Endothelial cell of umbilical vein (primary cell): ENCODE measurements around the gene CCM2. TPM values are rescaled to one million over a fixed set of nuclear protein-coding genes. Genes with fewer than 3 reads are reported as not detected.

ENCODE experiments used
- BruUV-seq: library from RNA; stranded (reverse); fragments of 400-500 nt; replicated peaks from 2 replicates; lab custom pipeline; 2021; lab: Mats Ljungman, UMichigan
- CTCF ChIA-PET: fragments of 300-600, 350-600 bp; sonication (Branson Sonifier 250); formaldehyde crosslinking; loops from one replicate; lab custom pipeline; 2021; ENCODE audit warnings: antibody characterized with exemption, inconsistent platforms; lab: Charles Lee
- POLR2A ChIA-PET: fragments of 300-600, 350-600 bp; sonication (Branson Sonifier 250); formaldehyde crosslinking; loops from one replicate; lab custom pipeline; 2021; ENCODE audit warnings: antibody characterized with exemption, inconsistent platforms; lab: Charles Lee
- DNase-seq: peaks from one replicate; pipeline ENCODE4 v3.0.0-alpha.2; 2011; ENCODE audit warnings: low read depth, low spot score
- FAIRE-seq: peaks from 2 replicates; lab custom pipeline; 2011; peaks lifted over from hg19 to GRCh38; lab: Jason Lieb, UNC
- H2AFZ ChIP-seq: 2 replicates; pipeline ENCODE4 v1.6.0; 2012; ENCODE audit warnings: low read depth, low read length, control low read depth, inconsistent platforms
- H3K27ac ChIP-seq: 2 replicates; pipeline ENCODE4 v1.5.1; 2011; ENCODE audit warnings: low read depth, mild to moderate bottlenecking, control low read depth, low read length, moderate library complexity; ENCODE audit not compliant: insufficient read depth
- H3K27me3 ChIP-seq, 2 experiments: 2 replicates each; pipeline versions ENCODE4 v1.6.0 to v1.6.1; 2011; ENCODE audit warnings: low read length in 2 of 2, mixed read lengths in 1 of 2; ENCODE audit not compliant: control insufficient read depth in 2 of 2, insufficient read depth in 2 of 2
- H3K36me3 ChIP-seq, 2 experiments: 2 replicates in 1 of 2; 3 replicates in 1 of 2; pipeline ENCODE4 v1.5.1; 2011; ENCODE audit warnings: low read length in 2 of 2, mild to moderate bottlenecking in 1 of 2, moderate library complexity in 1 of 2; ENCODE audit not compliant: control insufficient read depth in 2 of 2, insufficient read depth in 2 of 2; ENCODE audit errors: extremely low read depth in 1 of 2
- H3K4me1 ChIP-seq: 3 replicates; pipeline ENCODE4 v1.5.1; 2011; ENCODE audit warnings: mild to moderate bottlenecking, low read length; ENCODE audit not compliant: control insufficient read depth, insufficient read depth; ENCODE audit errors: extremely low read depth
- H3K4me2 ChIP-seq: 2 replicates; pipeline ENCODE4 v1.6.1; 2011; ENCODE audit warnings: low read length, control low read depth, mixed read lengths; ENCODE audit not compliant: insufficient read depth
- H3K4me3 ChIP-seq, 3 experiments: fragments of 200-600 bp in 1 of 3; sonication (generic), shearing (Covaris generic) in 1 of 3; replicated peaks in 1 of 3; 2 replicates each; pipeline ENCODE4 v1.5.1; 2011 to 2016; ENCODE audit warnings: control low read depth in 3 of 3, low read length in 3 of 3, mild to moderate bottlenecking in 2 of 3, inconsistent platforms in 1 of 3, low read depth in 1 of 3, moderate library complexity in 1 of 3; ENCODE audit not compliant: insufficient read depth in 1 of 3
- H3K79me2 ChIP-seq: 2 replicates; pipeline ENCODE4 v1.6.0; 2012; ENCODE audit warnings: low read length, inconsistent platforms; ENCODE audit not compliant: control insufficient read depth, insufficient read depth
- H3K9ac ChIP-seq: replicated peaks from 2 replicates; pipeline ENCODE3; 2011; ENCODE audit warnings: low read length, control low read depth; ENCODE audit not compliant: insufficient read depth; ENCODE audit errors: extremely low read depth
- H3K9me1 ChIP-seq: replicated peaks from 3 replicates; pipeline ENCODE4 v1.6.0; 2011; ENCODE audit warnings: mild to moderate bottlenecking, low read length; ENCODE audit not compliant: control insufficient read depth, insufficient read depth; ENCODE audit errors: extremely low read depth
- H3K9me3 ChIP-seq: replicated peaks from 2 replicates; pipeline ENCODE4 v1.5.1; 2012; ENCODE audit warnings: low read length, inconsistent platforms; ENCODE audit not compliant: control insufficient read depth, insufficient read depth
- H4K20me1 ChIP-seq: replicated peaks from 2 replicates; pipeline ENCODE3; 2011; ENCODE audit warnings: mild to moderate bottlenecking, low read length; ENCODE audit not compliant: control insufficient read depth, insufficient read depth; ENCODE audit errors: extremely low read depth
- CTCF ChIP-seq, 2 donors: IDR thresholded peaks; 1 replicate in 1 of 2; 2 replicates in 1 of 2; pipeline ENCODE4 v1.5.1; 2011; ENCODE audit warnings: low read length in 2 of 2, mild to moderate bottlenecking in 2 of 2, moderate library complexity in 2 of 2, control low read depth in 1 of 2, inconsistent platforms in 1 of 2, low read depth in 1 of 2; ENCODE audit not compliant: insufficient read depth in 1 of 2; ENCODE audit errors: extremely low read depth in 1 of 2
- FOS ChIP-seq: IDR thresholded peaks from 2 replicates; pipeline ENCODE4 v1.6.1; 2011; ENCODE audit warnings: mild to moderate bottlenecking, low read length, moderate library complexity, borderline replicate concordance; ENCODE audit not compliant: insufficient read depth
- JUN ChIP-seq: IDR thresholded peaks from 2 replicates; pipeline ENCODE4 v1.6.1; 2011; ENCODE audit warnings: borderline replicate concordance, low read depth; ENCODE audit not compliant: insufficient read length, insufficient read depth
- MAX ChIP-seq: IDR thresholded peaks from 2 replicates; pipeline ENCODE4 v1.6.1; 2011; ENCODE audit not compliant: insufficient read depth, insufficient read length
- MYC ChIP-seq: IDR thresholded peaks from one replicate; pipeline ENCODE4 v1.6.1; 2011; ENCODE audit warnings: mild to moderate bottlenecking, low read depth, low read length
- POLR2A ChIP-seq: IDR thresholded peaks from 2 replicates; pipeline ENCODE4 v1.6.1; 2012; ENCODE audit warnings: low read depth, mild to moderate bottlenecking, control low read depth, low read length
- POLR2AphosphoS5 ChIP-seq: IDR thresholded peaks from 2 replicates; pipeline ENCODE4 v1.6.1; 2012; ENCODE audit warnings: low read depth, mild to moderate bottlenecking, control low read depth, low read length, moderate library complexity; ENCODE audit not compliant: insufficient read depth
- dilution Hi-C: fragments of 300-500 bp; cut with MboI; formaldehyde crosslinking; loops from one replicate; pipeline ENCODE4 v1.15.0; 2019; ENCODE audit warnings: low sequenced_read_pairs; ENCODE audit not compliant: extremely low pct_ligation_motif_present
- intact Hi-C: fragments of 100-400 bp; cut with micrococcal nuclease; formaldehyde crosslinking; loops from one replicate; pipeline ENCODE4 v1.10.0; 2022
- polyA plus RNA-seq, 4 experiments: library from polyadenylated mRNA; depleted of rRNA in 3 of 4; stranded (reverse) in 3 of 4; unstranded in 1 of 4; fragments of >200 nt; gene quantifications; 2 replicates each; pipeline versions ENCODE4 v1.2.1 to v1.2.3, GENCODE V29; 2011 to 2012; ENCODE audit warnings: missing spikeins in 1 of 4
- total RNA-seq: library from RNA; stranded (reverse); gene quantifications from 2 replicates; pipeline ENCODE4 v1.2.3, GENCODE V29; 2021

CCM2 gene
- total and polyA plus RNA-seq, 2 donors (not counting 3 experiments of a cell fraction or from before 2014, with no cell fraction given), result 66.1 to 70.4 TPM

DNA sequence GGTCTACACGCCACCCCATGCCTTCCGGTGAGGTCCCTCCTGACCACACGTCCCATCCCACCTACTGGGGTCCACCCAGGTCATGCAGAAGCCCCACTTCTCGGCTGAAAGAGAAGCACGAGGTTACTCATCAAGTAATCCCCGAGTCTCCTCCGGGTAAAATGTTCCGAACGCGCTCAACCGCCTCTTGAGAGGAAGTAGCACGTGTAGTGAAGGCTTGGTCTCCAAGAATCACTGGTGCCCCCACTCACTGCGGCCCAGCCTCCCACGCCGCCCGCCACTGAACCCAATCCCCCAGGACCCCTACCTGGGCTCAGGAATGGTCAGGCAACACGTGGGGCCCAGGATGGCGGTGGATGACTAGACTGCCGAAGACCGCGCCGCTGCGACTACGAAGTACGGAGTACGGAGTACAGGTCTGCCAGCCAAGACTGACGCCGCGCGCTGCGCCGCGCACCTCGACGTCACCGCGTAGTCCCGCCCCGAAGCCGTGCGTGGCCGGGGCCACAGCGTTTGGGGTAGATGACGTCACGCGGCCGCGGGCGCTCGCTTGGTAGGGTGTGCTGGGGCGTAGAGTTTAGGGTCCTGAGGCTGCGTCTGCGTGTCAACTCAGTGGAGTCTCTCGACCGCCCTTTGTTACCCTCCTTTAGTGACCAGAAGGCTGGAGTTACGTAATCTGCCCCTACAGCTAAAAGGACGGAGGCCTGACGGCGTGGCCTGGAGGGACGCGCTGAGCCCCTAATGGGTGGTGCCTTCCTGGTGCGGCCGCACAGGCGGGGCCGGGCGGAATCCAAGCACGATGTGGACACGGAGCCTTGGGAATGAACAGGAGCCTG, 13.6 kb upstream of the CCM2 start:
- Histone ChIP-seq H3K9me1 (no peaks in the 10 kb centered on the region), H3K27ac (peak overlapping the region; percentile 88), H3K4me1 (peaks cover 29% of the 10 kb centered on the region), H3K79me2 (peaks cover 30% of the 10 kb centered on the region), H3K9ac (peak overlapping the region; percentile 95), H3K36me3 (peaks cover 12 to 21% of the 10 kb centered on the region in 2 experiments), H3K27me3 (no peaks in the 10 kb centered on the region), H4K20me1 (no peaks in the 10 kb centered on the region), H3K4me3 (peak overlapping the region; percentile 42 to 81 (median 70)), H3K4me2 (peak overlapping the region; percentile 77), H2AFZ (peak overlapping the region; percentile 76), H3K9me3 (no peaks in the 10 kb centered on the region)
- intact Hi-C loops, result loop anchor here (1.0 kb wide), 2 partner anchors 13 to 125 kb away; partner anchors contain the start of gene TBRG4
- FAIRE-seq, result peak; percentile 87
- DNase-seq, result peak; percentile 94
- BruUV-seq, result no TSS peak
- POLR2A ChIA-PET, result interaction anchor here (0.6 to 2.2 kb wide), 6 partner anchors 11 to 866 kb away, joined by 3 to 14 read pairs (median 5); partner anchors contain the start of gene CCM2
- dilution Hi-C loops, result no loop called here
- TF ChIP-seq POLR2A (peak; percentile 98), MAX (peak; percentile 74), CTCF (IDR thresholded peaks at IDR 0.05; ENCODE audit: extremely low read depth in 1 of 2, insufficient read depth in 1 of 2, low read depth in 1 of 2, low read length in 2 of 2) (no peak), FOS (no peak), POLR2AphosphoS5 (peak; percentile 100), MYC (peak; percentile 96), JUN (peak; percentile 64)
- CTCF ChIA-PET, result interaction anchor here (1.0 to 1.4 kb wide), 5 partner anchors 13 to 149 kb away, joined by 4 to 15 read pairs (median 5); partner anchors contain the start of gene CCM2
